ENCODE results near the gene ASIC2. TPM values are rescaled to one million over a fixed set of nuclear protein-coding genes. Genes with fewer than 3 reads are reported as not detected.

The ASIC2 gene
- total RNA-seq, 1 donor from 2014 or later = 0.36 TPM

GRCh38 chr17:33024688-33025486 is 268.2 kb downstream of the ASIC2 start:
- Histone ChIP-seq H3K79me2 (ENCODE audit: insufficient read depth, low read length) (no peaks in the 10 kb centered on the region), H3K27ac (ENCODE audit: low read depth, low read length) (no peak overlapping the region), H3K4me1 (ENCODE audit: insufficient read depth, low read length) (no peaks in the 10 kb centered on the region), H3K27me3 (ENCODE audit: insufficient read depth, low read length) (peaks cover 3% of the 10 kb centered on the region), H4K20me1 (ENCODE audit: insufficient read depth, low read length) (no peaks in the 10 kb centered on the region), H2AFZ (ENCODE audit: low read depth, low read length) (no peak overlapping the region), H3K4me3 (ENCODE audit: insufficient read depth, low read depth, low read length) (no peak overlapping the region), H3K4me2 (ENCODE audit: low read length) (no peak overlapping the region), H3K9me3 (ENCODE audit: insufficient read depth, low read depth, low read length) (no peaks in the 10 kb centered on the region), H3K9ac (ENCODE audit: low read length) (no peak overlapping the region), H3K36me3 (ENCODE audit: insufficient read depth, low read length) (no peaks in the 10 kb centered on the region)
- DNase-seq (ENCODE audit: low read depth) (no peak), FAIRE-seq (no peak)
- Mint-ChIP-seq H3K4me3 (ENCODE audit: unreplicated experiment) (no peak overlapping the region), H3K27ac (ENCODE audit: unreplicated experiment) (peak overlapping the region; percentile 50), H3K4me1 (ENCODE audit: low read depth, unreplicated experiment) (no peaks in the 10 kb centered on the region), H3K36me3 (ENCODE audit: low read depth, unreplicated experiment) (no peaks in the 10 kb centered on the region), H3K9me3 (ENCODE audit: unreplicated experiment) (no peaks in the 10 kb centered on the region), H3K27me3 (ENCODE audit: low read depth, unreplicated experiment) (peaks cover 48% of the 10 kb centered on the region)
- TF ChIP-seq EZH2 (IDR thresholded peaks at IDR 0.05; ENCODE audit: insufficient read depth, low read length) (no peak), CTCF (IDR thresholded peaks at IDR 0.05; ENCODE audit: insufficient read depth, low read depth, low read length) (no peak)

- H3K4me1 ChIP-seq (ENCODE audit: insufficient read depth, low read length) = no peaks in the 10 kb centered on the region
- no peak overlapping the region for H3K9ac ChIP-seq (ENCODE audit: low read length)
- Mint-ChIP-seq H3K27ac (ENCODE audit: unreplicated experiment) (no peak overlapping the region), H3K36me3 (ENCODE audit: low read depth, unreplicated experiment) (no peaks in the 10 kb centered on the region), H3K9me3 (ENCODE audit: unreplicated experiment) (no peaks in the 10 kb centered on the region), H3K4me1 (ENCODE audit: low read depth, unreplicated experiment) (no peaks in the 10 kb centered on the region), H3K27me3 (ENCODE audit: low read depth, unreplicated experiment) (peaks cover 57% of the 10 kb centered on the region), H3K4me3 (ENCODE audit: unreplicated experiment) (no peak overlapping the region)
- no peak for DNase-seq (ENCODE audit: low read depth)
- H3K27ac ChIP-seq (ENCODE audit: low read depth, low read length) = no peak overlapping the region
- no peak overlapping the region for H3K4me2 ChIP-seq (ENCODE audit: low read length)
- H3K36me3 ChIP-seq (ENCODE audit: insufficient read depth, low read length) = no peaks in the 10 kb centered on the region
- no peaks in the 10 kb centered on the region for H3K9me3 ChIP-seq (ENCODE audit: insufficient read depth, low read depth, low read length)
- peaks cover 5% of the 10 kb centered on the region for H3K27me3 ChIP-seq (ENCODE audit: insufficient read depth, low read length)
- TF ChIP-seq CTCF (IDR thresholded peaks at IDR 0.05; ENCODE audit: insufficient read depth, low read depth, low read length) (no peak), EZH2 (IDR thresholded peaks at IDR 0.05; ENCODE audit: insufficient read depth, low read length) (no peak)
- H4K20me1 ChIP-seq (ENCODE audit: insufficient read depth, low read length) = no peaks in the 10 kb centered on the region
- H2AFZ ChIP-seq (ENCODE audit: low read depth, low read length) = no peak overlapping the region
- no peak overlapping the region for H3K4me3 ChIP-seq (ENCODE audit: insufficient read depth, low read depth, low read length)
- no peak for FAIRE-seq
- no peaks in the 10 kb centered on the region for H3K79me2 ChIP-seq (ENCODE audit: insufficient read depth, low read length)
Observed at GRCh38 chr17:33023790-33024189, 269.3 kb downstream of the ASIC2 start.

Data from astrocyte (in vitro differentiated cells and primary cell).